GM21619 (cell line): Measurements from ENCODE around the gene SLC18B1.

Source experiments
- ATAC-seq: cut with Tn5 transposase; IDR thresholded peaks from one replicate; pipeline ENCODE4 v1.9.1; 2021; ENCODE audit not compliant: unreplicated experiment

SLC18B1 gene

DNA sequence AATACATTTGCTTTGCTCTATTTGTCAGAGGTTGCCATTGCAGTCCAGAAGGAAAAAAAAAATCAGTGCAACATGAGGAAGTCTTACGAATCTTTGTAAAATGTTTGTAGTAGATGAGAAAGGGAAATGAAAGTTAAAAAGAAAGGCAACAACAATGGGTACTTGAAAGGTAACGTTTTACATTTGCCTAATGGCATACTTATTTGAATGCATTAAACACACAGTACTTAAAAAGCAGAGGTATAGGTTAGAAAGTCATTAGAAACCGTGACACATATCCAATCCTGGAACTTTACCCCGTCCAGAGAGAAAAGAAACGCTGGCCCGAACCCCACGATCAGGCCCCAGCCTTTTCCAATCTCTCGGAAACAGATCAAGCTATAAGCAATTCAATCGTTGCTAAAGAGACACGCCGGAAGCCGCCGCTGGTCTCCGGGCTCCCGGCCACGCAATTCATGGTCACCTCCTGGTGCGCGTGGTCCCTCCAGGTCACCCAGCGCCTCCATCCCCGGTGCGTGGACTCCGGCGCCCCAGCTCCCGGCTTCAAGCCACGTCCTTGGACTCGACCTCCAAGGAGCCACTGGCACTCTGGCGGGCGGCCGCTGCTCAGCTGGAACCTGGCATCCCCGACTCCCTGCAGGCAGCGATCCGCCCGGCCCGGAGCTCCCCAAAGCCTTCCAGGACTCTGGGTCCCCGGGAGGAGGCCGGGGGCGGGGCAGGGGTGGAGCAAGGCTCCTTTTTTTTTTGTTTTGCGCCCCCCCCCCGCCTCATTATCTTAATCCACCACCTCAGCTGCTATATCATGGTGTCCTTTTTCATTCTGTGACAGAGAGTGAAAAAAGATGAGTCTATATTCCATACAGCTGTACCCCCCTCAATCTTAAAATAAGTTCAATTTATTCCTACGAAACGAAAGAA, at the start of gene SLC18B1:
Gene SLC18B1 (minus strand): TSS at position 687 of the 918 bp plus-strand sequence. CDS start 181 bp downstream, at position 506.
- peak; percentile 41 for ATAC-seq

DNA sequence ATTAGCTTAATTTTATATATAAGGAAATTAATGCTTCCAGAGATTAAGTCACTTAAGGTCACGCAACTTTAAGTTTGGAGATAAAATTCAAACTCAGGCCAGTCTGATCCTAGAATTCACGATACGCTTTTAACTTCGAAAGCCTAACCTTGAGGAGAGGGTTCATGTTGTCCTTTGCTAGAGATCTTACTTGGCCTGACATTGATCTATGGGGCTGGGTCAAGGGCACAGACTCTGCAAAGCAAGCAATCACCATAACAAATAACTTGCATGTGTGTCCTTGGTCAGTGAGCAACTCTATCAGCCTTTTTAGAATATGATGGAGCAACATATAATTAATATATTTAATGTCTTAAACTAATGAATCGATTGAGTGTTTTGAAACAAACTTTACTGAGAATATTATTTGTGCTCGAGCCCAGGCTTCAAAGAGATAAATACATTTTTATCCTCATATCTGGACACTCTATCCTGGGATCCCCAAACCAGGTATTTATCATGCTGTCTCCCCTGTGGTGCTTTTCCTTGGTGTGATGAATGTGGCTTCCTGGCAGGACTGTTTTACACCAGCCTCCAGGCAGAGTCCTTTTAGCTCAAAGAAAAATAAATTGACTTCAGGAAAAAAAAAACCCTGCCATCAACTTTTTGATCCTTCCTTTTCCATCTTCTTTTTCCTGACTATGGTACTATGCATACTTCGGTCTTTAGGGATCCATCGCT, 45.0 kb upstream of the SLC18B1 start:
- no peak for ATAC-seq

DNA sequence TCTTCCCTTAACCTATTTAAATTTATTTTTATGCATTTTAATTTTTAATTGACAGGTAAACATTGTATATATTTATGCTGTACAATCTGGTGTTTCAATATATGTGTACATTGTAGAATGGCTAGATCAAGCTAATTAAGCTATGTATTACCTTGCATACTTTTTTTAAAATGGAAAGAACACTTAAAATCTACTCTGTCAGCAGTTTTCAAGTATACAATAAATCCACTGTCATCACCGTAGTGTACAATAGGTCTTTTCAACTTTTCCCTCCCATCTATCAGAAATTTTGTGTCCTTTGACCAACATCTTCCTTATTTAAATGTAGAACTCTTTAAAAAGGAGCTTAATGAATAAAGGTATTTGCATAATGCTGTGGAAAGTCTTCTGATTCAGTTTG, 43.5 kb upstream of the SLC18B1 start:
- ATAC-seq = no peak

DNA sequence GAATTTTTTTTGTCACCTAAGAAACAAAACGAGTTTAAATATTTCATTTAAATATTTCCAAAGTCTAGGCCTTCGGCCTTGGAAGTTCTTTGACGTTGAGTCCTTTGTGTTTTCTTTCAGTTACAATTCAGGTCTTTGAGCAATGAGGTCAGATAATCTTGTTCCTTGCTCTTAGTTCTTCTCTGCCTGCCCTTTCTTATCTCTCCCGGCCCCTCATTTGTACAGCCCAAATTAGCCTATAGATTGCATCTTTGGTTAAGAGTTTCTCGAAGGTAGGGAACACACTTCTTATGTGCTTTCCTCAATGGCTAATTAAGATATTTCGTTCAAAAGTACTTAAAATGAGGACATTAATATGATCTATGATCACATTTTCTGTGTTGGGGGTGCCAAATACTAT, 34.5 kb upstream of the SLC18B1 start:
- ATAC-seq = no peak

DNA sequence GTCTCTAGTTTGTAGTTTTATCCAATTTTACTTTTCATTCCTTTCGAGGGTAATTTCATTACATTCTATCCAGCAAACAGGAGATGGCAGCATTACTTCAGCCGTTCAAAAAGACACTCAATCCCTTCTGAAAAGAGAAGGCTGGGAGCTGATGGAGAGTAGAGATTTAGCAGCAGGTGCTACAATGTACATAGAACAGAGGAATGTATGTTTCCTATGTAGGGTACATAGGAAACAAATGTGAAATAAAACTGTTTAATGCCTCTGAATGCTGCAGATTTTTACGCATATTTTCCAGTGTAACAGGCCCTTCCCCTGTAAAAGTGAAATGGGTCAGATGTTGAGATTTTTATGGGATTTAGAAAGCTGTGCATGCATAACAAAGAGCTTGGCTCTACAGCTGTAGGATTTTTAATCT, 31.9 kb upstream of the SLC18B1 start:
- ATAC-seq = no peak

DNA sequence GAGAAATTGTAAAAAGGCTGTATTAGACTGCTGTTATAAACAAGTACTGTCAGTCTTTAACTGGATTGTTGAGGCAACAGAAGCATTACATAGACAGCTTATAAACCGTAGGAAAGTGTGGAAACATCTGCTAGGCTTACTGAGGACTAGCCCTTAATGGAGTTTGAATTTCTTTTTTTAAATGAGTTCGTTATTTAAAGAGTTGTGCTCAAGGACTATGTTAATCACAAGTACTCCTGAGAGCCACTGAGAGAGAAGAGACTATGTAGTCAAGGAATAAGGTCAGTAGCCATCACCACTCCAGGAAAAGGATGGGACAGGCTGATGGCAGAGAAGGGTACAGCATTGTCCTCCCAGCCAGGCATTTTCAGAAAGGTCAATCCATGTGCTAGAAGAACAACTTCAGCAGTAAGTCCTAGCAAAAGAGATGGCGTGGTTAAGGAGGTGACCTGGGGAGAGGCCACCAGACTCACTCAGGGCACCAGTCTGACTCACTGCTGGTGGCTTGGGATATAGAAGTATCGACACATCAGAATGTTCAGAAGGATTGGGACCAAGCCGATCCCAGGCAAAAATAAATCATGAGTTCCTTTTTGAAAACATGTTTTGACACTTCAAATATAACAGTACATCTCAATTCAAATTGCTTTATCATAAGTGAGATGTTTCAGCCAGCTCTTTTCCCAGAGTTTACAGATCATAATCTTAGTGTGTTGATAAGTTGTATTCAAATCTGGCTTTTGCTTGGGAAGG, 22.4 kb upstream of the SLC18B1 start:
- ATAC-seq = no peak

DNA sequence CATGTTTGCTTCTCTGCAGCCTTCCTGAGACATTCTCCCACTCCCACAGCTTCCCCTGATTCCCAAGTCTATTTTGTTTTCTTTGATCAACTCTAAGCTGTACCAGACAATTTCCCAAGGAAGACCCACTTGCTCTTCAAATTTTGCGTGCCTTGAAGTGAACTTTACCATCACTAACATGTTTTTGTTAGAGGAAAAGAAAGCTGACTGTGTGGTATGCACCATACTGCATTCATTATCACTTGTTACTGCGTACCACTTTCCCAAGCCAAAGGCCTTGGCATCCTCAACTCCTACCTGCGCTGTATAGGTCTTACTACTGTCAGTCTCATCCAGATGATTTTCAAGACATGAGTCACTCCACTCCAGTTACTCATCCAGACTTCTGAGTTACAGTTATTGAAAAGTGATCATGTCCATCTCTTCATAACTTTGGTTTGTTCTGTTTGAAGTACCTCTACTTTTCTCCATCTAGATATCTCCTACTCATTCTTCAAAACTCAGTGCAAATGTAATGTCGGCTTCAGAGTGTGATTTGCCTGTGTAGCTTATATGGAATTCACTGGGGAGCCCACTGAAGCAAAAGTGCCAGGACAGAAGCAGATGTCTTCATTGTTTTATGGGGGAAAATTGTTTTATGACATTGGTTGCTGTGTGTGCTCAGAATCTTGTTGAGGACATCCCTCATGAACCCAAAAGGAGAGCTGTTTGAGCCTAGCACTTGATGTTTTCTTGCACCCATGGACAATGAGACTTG, 21.1 kb upstream of the SLC18B1 start:
- ATAC-seq = no peak

DNA sequence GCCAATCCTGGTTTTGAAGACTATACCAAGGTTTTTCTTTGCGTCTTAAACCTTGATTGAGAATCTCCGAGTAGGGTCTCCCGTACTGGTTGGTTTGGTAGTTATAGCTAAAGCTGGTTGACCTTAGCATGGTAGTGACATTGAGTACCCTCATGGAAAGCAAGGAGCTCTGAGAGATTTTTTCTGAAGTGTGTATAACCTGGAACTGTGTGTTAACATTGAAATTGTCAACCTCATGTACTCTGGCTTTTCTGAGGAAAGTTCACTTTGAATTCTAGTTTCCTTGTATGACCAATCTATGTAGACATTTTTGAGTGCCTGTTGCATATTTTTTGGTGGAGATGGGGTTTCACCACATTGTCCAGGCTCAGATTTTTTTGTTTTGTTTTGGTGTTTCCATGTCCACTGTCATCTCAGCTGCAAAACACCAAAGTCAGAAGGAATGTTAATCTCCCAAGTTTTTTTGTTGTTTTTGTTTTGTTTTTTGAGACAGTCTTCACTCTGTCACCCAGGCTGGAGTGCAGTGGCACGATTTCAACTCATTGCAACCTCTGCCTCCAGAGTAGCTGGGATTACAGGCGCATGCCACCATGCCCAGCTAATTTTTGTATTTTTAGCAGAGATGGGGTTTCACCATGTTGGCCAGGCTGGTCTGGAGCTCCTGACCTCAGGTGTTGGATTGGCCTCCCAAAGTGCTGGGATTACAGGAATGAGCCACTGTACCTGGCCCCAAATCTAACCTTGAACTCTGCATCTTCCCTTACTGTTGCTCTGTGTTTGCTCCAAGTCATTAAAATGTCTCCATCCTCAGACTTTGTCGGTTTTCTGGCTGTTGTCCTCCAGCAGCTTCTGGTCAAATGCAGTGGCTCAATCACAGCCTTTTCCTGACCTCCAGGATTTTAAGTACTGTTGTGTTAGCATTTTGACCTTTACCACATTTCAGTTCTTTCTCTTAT, 20.2 kb upstream of the SLC18B1 start:
- ATAC-seq = no peak

DNA sequence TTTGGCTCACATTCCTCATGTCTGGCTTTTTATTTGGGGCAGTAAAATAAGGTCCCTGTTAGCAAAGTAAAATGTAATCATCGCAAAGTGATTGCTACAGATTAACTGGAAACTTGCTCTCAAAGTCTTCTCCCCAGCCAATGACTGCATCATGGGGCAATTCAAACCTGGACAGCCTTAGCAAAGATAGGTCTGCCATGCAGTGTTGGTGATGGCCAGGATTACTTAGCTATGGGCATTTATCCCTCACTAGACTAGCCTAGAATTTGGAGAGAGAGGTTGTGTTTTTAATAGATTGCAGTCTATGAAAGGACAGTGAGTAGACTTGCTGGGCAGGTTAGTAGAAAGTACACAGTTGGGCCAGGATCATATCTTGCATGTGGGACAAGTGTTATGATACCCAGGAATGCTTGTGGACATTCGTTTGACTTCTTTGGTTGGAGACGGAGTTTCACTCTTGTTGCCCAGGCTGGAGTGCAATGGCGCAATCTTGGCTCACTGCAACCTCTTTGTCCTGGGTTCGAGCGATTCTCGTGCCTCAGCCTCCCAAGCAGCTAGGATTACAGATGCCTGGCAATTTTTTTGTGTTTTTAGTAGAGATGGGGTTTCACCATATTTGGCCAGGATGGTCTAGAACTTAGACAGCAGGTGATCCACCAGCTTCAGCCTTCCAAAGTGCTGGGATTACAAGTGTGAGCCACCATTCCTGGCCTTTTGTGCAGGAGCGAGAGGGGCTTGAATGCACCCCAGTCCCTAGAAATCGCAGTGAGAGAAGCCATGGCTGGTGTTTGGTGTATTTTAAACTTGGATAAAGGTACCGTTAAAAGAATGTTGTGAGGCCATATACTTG, 19.3 kb upstream of the SLC18B1 start:
- ATAC-seq = no peak

DNA sequence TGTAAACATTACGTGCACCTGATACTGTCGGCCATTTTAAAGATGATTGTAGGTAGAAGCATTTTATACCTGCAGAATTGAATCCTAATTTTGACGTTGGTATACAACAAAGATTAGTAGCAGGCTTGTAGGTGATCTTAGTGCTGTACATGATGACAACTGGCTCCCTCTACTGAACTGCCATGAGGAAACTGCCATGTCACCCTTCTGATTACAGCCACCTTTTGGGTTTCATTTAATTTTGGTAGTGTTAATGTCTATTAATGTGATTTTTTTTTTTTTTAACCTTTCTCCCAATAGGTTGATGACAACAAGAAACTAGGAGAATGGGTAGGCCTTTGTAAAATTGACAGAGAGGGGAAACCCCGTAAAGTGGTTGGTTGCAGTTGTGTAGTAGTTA, 18.2 kb upstream of the SLC18B1 start:
- no peak for ATAC-seq

DNA sequence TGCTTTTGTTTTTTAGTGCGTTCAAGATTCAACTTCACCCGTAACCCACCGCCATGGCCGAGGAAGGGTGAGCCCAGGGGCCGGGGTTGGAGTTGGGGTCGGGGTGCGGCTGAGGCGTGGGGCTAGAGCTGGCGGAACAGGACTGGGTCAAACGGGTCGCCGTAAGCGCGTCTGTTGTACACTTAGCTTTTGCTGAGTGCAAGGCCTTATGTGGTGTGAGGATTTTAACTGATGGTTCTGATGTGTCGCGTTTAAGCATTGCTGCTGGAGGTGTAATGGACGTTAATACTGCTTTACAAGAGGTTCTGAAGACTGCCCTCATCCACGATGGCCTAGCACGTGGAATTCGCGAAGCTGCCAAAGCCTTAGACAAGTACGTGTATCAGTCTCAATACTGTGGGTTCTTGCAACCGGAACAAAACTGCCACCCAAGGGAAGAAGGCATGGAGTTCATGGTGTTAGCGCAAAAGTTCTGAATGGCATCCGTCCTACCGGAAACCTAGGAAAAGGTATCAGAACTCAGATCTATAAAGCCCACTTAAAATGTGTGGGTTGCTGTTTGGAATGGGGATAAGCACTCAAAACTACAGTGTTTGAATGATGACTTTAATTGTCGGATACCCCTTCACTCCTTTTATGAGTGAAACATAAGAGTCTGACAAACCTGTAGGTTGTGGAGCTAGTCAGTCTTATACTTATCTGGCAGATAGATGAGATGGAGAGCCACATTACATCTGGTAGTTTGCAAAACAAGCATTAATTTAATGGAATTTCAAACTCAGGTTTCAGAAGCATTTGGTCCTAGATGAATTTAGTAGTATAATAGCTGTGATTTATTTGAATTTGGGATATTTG, 16.5 kb upstream of the SLC18B1 start:
- peak; percentile 7 for ATAC-seq

DNA sequence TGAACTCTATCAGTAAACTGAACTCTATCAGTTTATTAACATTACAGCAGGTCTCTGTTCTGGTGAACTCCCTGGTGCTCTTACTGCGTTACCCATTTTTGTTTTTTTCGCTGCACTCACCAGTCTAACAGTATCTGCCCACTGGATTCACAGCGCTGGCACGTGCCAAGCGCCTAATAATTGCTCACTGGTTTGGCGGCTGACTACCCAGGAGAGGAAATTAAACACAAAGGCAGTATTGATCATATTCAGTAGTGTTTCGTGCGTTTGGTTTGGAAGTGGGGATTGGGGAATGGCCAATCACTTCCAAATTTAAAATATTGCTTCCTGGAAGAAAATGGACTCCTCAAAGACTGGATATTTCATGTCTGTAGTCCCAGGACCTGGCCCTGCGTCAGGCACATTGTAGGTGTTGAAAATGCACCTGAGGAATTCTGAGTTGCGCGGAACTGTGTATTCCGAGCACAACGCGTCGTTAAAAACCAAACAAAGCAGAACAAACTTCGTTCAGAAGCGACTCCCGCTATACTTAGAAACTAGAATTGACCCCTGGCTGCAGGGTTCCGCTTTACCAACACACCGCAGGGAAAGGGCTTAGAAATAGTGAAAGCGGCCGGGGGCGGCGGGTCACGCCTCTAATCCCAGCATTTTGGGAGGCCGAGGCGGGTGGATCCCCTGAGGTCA, 14.9 kb upstream of the SLC18B1 start:
- peak; percentile 25 for ATAC-seq

DNA sequence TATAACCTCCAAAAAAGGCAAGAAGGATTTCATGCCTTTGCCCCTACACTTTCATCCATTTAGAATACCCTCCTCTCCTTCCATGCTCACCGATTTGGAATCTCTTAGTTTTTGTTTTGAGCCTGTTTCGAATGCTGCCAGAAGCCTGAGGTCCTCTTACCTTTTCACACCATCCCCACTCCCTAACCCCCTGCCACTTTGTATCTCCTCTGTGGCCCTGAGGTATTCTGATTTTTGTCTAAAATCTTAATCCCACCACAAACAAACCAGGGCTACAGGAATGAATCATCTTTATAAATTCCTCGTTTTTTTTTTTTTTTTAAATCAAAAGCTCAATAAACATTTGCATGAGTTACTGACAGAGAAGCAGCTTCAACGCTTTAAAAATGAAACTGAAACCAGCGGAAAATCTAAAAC, 14.3 kb upstream of the SLC18B1 start:
- ATAC-seq = peak; percentile 2

DNA sequence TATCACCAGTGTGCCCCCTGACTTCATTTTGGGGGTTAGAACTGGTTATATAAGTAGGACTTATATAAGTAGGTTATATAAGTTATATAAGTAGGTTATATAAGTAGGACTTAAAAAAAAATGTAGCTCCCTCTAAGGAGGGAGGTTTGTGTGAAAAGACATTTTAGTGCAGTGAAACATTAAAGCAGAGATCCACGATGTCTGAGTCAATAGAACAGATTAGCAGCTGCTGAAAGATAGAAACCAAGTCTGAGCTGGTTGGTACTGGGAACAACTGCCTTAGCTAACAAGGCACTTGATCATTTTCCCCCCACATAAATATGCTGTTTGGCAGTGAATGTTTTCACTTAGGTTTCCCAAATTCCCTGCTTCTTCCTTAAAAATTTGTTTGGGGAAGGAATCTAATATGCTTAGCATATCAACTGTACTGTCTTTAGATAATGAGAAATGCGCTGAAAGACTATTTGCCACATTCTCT, 13.9 kb upstream of the SLC18B1 start:
- ATAC-seq = no peak

DNA sequence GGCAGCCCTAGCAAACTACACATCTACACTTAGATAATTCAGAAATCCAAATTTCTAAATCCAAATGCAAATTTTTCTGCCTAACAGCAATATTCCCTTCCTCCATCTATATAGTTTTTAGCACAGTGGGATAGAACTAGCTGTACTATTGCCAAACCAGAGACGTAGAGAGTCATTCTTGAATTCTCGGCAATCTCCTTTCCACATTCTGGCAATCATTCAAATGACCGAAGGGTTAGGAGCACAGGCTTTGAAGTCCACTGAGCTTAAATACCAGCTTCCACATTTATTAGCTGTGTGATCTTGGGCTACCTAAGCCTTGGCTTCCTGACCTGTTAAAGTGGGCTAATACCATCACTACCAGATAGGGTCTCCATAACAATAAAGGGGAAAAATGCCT, 12.8 kb upstream of the SLC18B1 start:
- ATAC-seq = no peak

DNA sequence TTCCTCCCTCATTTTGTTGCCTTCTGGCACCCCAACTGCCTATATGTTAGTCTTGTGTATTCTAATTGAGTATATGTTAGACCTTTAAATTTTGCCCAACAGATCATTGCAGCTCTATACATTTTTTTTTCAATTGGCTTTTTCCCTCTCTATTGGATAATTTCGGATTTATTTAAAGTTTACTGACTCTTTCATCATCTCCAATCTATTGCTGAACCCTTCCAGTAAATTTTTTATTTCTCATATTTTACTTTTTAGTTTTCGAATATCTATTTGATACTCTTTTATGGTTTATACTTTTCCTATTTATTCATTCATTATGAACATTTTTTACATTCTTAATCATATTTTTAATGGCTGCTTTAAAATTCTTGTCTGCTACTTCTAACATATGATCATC, 7.1 kb upstream of the SLC18B1 start:
- no peak for ATAC-seq

DNA sequence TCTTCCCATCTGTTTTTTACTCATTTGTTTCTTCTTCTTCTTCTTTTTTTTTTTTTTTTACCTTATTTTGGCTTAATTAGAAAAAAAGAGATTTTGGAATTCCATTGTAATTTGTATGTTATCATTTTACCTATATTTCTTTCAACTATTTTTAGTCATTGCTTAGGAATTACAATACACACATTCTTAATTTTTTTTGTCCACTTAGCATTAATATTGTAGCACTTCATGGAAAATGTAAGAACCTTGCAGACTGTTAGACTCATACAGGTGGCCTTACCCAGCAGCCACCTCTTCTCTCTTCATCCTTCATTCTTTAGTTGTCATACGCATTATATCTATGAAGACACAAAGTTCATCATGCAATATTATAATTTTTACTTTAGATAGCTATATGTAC, 5.8 kb upstream of the SLC18B1 start:
- no peak for ATAC-seq
